Caco-2 (cell line): Measurements from ENCODE around the gene STAT4. TPM values are rescaled to one million over a fixed set of nuclear protein-coding genes. Genes with fewer than 3 reads are reported as not detected.

Experiments
- BruUV-seq: library from RNA; stranded (reverse); fragments of 400-500 nt; replicated peaks from 2 replicates; lab custom pipeline; 2021; lab: Mats Ljungman, UMichigan
- CTCF ChIA-PET: fragments of 300-600 bp; sonication (Branson Sonifier 250); formaldehyde crosslinking; loops from one replicate; lab custom pipeline; 2022; ENCODE audit warnings: antibody characterized with exemption; lab: Charles Lee
- POLR2A ChIA-PET: fragments of 300-600 bp; sonication (Branson Sonifier 250); formaldehyde crosslinking; loops from one replicate; lab custom pipeline; 2022; ENCODE audit warnings: antibody characterized with exemption; lab: Charles Lee
- DNase-seq, 2 experiments: peaks; one replicate each; pipeline versions ENCODE4 v3.0.0 to v3.0.0-alpha.2; 2020 to 2022
- H3K27me3 ChIP-seq: replicated peaks from 2 replicates; pipeline ENCODE4 v1.6.0; 2011; ENCODE audit warnings: low read length; ENCODE audit not compliant: control insufficient read depth, insufficient read depth
- H3K36me3 ChIP-seq: 2 replicates; pipeline ENCODE4 v1.5.1; 2011; ENCODE audit warnings: low read length; ENCODE audit not compliant: control insufficient read depth, insufficient read depth
- H3K4me1 ChIP-seq: fragments of 250-450 bp; sonication (Bioruptor Pico); 2 replicates; pipeline ENCODE4 v1.5.1; 2020; ENCODE audit warnings: mild to moderate bottlenecking
- H3K4me3 ChIP-seq: 2 replicates; pipeline ENCODE4 v1.5.1; 2011; ENCODE audit warnings: low read depth, mild to moderate bottlenecking, control low read depth, low read length
- H3K9me3 ChIP-seq: fragments of 250-450 bp; sonication (Bioruptor Pico); 2 replicates; pipeline ENCODE4 v1.5.1; 2020; ENCODE audit warnings: mild to moderate bottlenecking, moderate library complexity
- H3K27ac Mint-ChIP-seq: one replicate; pipeline ENCODE4 v1.8.0; 2022; ENCODE audit warnings: mixed read lengths; ENCODE audit not compliant: unreplicated experiment
- H3K27me3 Mint-ChIP-seq: one replicate; pipeline ENCODE4 v1.8.0; 2022; ENCODE audit warnings: mixed read lengths; ENCODE audit not compliant: insufficient read depth, unreplicated experiment
- H3K36me3 Mint-ChIP-seq: one replicate; pipeline ENCODE4 v1.8.0; 2022; ENCODE audit warnings: mild to moderate bottlenecking, mixed read lengths; ENCODE audit not compliant: insufficient read depth, unreplicated experiment
- H3K4me1 Mint-ChIP-seq: one replicate; pipeline ENCODE4 v1.8.0; 2022; ENCODE audit warnings: low read depth, mixed read lengths; ENCODE audit not compliant: unreplicated experiment
- H3K4me3 Mint-ChIP-seq: one replicate; pipeline ENCODE4 v1.8.0; 2022; ENCODE audit warnings: mild to moderate bottlenecking, moderate library complexity, mixed read lengths; ENCODE audit not compliant: unreplicated experiment
- H3K9me3 Mint-ChIP-seq: one replicate; pipeline ENCODE4 v1.8.0; 2022; ENCODE audit warnings: mixed read lengths; ENCODE audit not compliant: unreplicated experiment
- CTCF ChIP-seq, 2 experiments: fragments of 200-600 bp in 1 of 2; IDR thresholded peaks; 1 replicate in 1 of 2; 2 replicates in 1 of 2; pipeline versions ENCODE4 v1.5.1 to v1.8.0; 2011 to 2022; ENCODE audit warnings: antibody characterized with exemption in 1 of 2, control low read depth in 1 of 2, inconsistent platforms in 1 of 2, low read depth in 1 of 2, low read length in 1 of 2, mild to moderate bottlenecking in 1 of 2, moderate library complexity in 1 of 2; ENCODE audit not compliant: insufficient read depth in 1 of 2, severe bottlenecking in 1 of 2, unreplicated experiment in 1 of 2
- intact Hi-C: fragments of 100-400 bp; cut with micrococcal nuclease; formaldehyde crosslinking; loops from one replicate; pipeline ENCODE4 v1.10.0; 2022; ENCODE audit not compliant: unreplicated experiment
- total RNA-seq: library from RNA; stranded (reverse); gene quantifications from 2 replicates; pipeline ENCODE4 v1.2.3, GENCODE V29; 2022

The STAT4 gene
- total RNA-seq, 1 experiment from 2014 or later, result 0.48 TPM

- peaks cover 38% of the 10 kb centered on the region for H3K4me1 Mint-ChIP-seq
- Histone ChIP-seq H3K27me3 (no peaks in the 10 kb centered on the region), H3K36me3 (no peaks in the 10 kb centered on the region), H3K4me3 (no peak overlapping the region), H3K9me3 (no peaks in the 10 kb centered on the region), H3K4me1 (peaks cover 56% of the 10 kb centered on the region)
- no peak for TF ChIP-seq CTCF (IDR thresholded peaks at IDR 0.05; ENCODE audit: insufficient read depth in 1 of 2, low read depth in 1 of 2, low read length in 1 of 2, severe bottlenecking in 1 of 2, unreplicated experiment in 1 of 2)
- CTCF ChIA-PET, result no interaction called here
- POLR2A ChIA-PET, result no interaction called here
- no peak overlapping the region for H3K27ac Mint-ChIP-seq
- H3K4me3 Mint-ChIP-seq, result no peak overlapping the region
- intact Hi-C loops, result no loop called here
- peaks cover 14% of the 10 kb centered on the region for H3K9me3 Mint-ChIP-seq
- no TSS peak for BruUV-seq
- DNase-seq, result no peak
- no peaks in the 10 kb centered on the region for H3K27me3 Mint-ChIP-seq
- H3K36me3 Mint-ChIP-seq, result no peaks in the 10 kb centered on the region
These were observed 26.1 kb upstream of the STAT4 start for GRCh38 chr2:191176801-191177438.

- TF ChIP-seq CTCF (IDR thresholded peaks at IDR 0.05; ENCODE audit: insufficient read depth in 1 of 2, low read depth in 1 of 2, low read length in 1 of 2, severe bottlenecking in 1 of 2, unreplicated experiment in 1 of 2), result no peak
These were observed 25.5 kb upstream of the STAT4 start for GRCh38 chr2:191176305-191176704.

GRCh38 chr2:191174442-191174841, 23.6 kb upstream of the STAT4 start:
- Mint-ChIP-seq H3K27me3 (no peaks in the 10 kb centered on the region), H3K36me3 (no peaks in the 10 kb centered on the region), H3K4me1 (peaks cover 47% of the 10 kb centered on the region), H3K27ac (no peak overlapping the region), H3K4me3 (no peak overlapping the region), H3K9me3 (peaks cover 14% of the 10 kb centered on the region)
- Histone ChIP-seq H3K4me1 (peaks cover 80% of the 10 kb centered on the region), H3K9me3 (no peaks in the 10 kb centered on the region), H3K4me3 (no peak overlapping the region), H3K27me3 (no peaks in the 10 kb centered on the region), H3K36me3 (no peaks in the 10 kb centered on the region)
- BruUV-seq, result no TSS peak
- CTCF ChIA-PET, result no interaction called here
- no peak for DNase-seq
- POLR2A ChIA-PET, result no interaction called here
- intact Hi-C loops, result no loop called here
- TF ChIP-seq CTCF (IDR thresholded peaks at IDR 0.05; ENCODE audit: insufficient read depth in 1 of 2, low read depth in 1 of 2, low read length in 1 of 2, severe bottlenecking in 1 of 2, unreplicated experiment in 1 of 2), result no peak

More at GRCh38 chr2:191176305-191176704, 25.5 kb upstream of the STAT4 start:
- DNase-seq, result no peak
- Mint-ChIP-seq H3K27ac (no peak overlapping the region), H3K36me3 (no peaks in the 10 kb centered on the region), H3K9me3 (peaks cover 14% of the 10 kb centered on the region), H3K4me1 (peaks cover 42% of the 10 kb centered on the region), H3K4me3 (no peak overlapping the region), H3K27me3 (no peaks in the 10 kb centered on the region)
- no peaks in the 10 kb centered on the region for H3K9me3 ChIP-seq
- intact Hi-C loops, result no loop called here
- ChIA-PET POLR2A (no interaction called here), CTCF (no interaction called here)
- H3K27me3 ChIP-seq, result no peaks in the 10 kb centered on the region
- H3K4me3 ChIP-seq, result no peak overlapping the region
- BruUV-seq, result no TSS peak
- no peaks in the 10 kb centered on the region for H3K36me3 ChIP-seq
- peaks cover 62% of the 10 kb centered on the region for H3K4me1 ChIP-seq
